SK-N-SH treated with all-trans-retinoic acid at 6 μM for 48 hours (cell line): Measurements from ENCODE around the gene ARHGAP28.

Source experiments
- CSDC2 ChIP-seq: fragments of 250-450 bp; sonication (Bioruptor Pico); IDR thresholded peaks from 2 replicates; pipeline ENCODE4 v1.5.0; 2020; ENCODE audit warnings: mild to moderate bottlenecking, moderate library complexity
- CSRNP3 ChIP-seq: fragments of 250-450 bp; sonication (Bioruptor Pico); IDR thresholded peaks from 2 replicates; pipeline ENCODE4 v1.5.1; 2021; ENCODE audit warnings: mild to moderate bottlenecking, moderate library complexity
- PATZ1 ChIP-seq: fragments of 250-450 bp; sonication (Bioruptor Pico); IDR thresholded peaks from 2 replicates; pipeline ENCODE4 v1.8.0; 2020; ENCODE audit warnings: mild to moderate bottlenecking, moderate library complexity, borderline replicate concordance
- PPARA ChIP-seq: fragments of 250-450 bp; sonication (Bioruptor Pico); IDR thresholded peaks from 2 replicates; pipeline ENCODE4 v1.5.0; 2020; ENCODE audit warnings: mild to moderate bottlenecking, borderline replicate concordance

- TF ChIP-seq CSDC2: no peak
- no peak for TF ChIP-seq PPARA (CRISPR knock-in tag)
- no peak for TF ChIP-seq PATZ1 (CRISPR knock-in tag)
- no peak for TF ChIP-seq CSRNP3
These were observed 157.3 kb downstream of the ARHGAP28 start for GRCh38 chr18:6886797-6887330.
